ENCODE measurements around the gene KISS1R.
"Not testable (repeated sequence)": the region's sequence is repeated elsewhere in the genome, so short reads cannot be mapped to it uniquely, and the experiment has no call there.

- not testable (repeated sequence) for TF ChIP-seq CTCF (IDR thresholded peaks at IDR 0.05; ENCODE audit: low read depth, low read length); EZH2phosphoT487 (IDR thresholded peaks at IDR 0.05; ENCODE audit: low read depth)
These were observed 38.2 kb upstream of the KISS1R start for GRCh38 chr19:878751-879561.
